ENCODE data around the gene KCNK4. TPM values are rescaled to one million over a fixed set of nuclear protein-coding genes. Genes with fewer than 3 reads are reported as not detected.

Gene KCNK4
- total and polyA plus RNA-seq, 2 of the 13 experiments (the other 11 are each of a cell fraction or from before 2014, with no cell fraction given), result not detected

GRCh38 chr11:64316672-64317324 lies 25.7 kb downstream of the KCNK4 start (continued):
- TF ChIP-seq E2F1 (CRISPR knock-in tag; IDR thresholded peaks at IDR 0.05) (no peak), ZNF530 (CRISPR knock-in tag; IDR thresholded peaks at IDR 0.05; ENCODE audit: low read depth) (no peak), TOPORS (CRISPR knock-in tag; IDR thresholded peaks at IDR 0.05) (no peak), ZNF652 (CRISPR knock-in tag; IDR thresholded peaks at IDR 0.05; ENCODE audit: borderline replicate concordance, low read depth) (no peak), ZNF256 (CRISPR knock-in tag; conservative IDR thresholded peaks at IDR 0.05) (0 out of 2 replicates have a peak, but pooled peaks have one; percentile 40), ZNF572 (CRISPR knock-in tag; IDR thresholded peaks at IDR 0.05) (no peak), CC2D1A (CRISPR knock-in tag; IDR thresholded peaks at IDR 0.05) (no peak), FLYWCH1 (CRISPR knock-in tag; IDR thresholded peaks at IDR 0.05) (no peak), HOXA5 (CRISPR knock-in tag; IDR thresholded peaks at IDR 0.05) (0 out of 2 replicates have a peak, but pooled peaks have one; percentile 11), ZBTB7A (CRISPR knock-in tag; IDR thresholded peaks at IDR 0.05) (no peak), FOSL1 (CRISPR knock-in tag; IDR thresholded peaks at IDR 0.05; ENCODE audit: borderline replicate concordance) (no peak), SPEN (CRISPR knock-in tag; IDR thresholded peaks at IDR 0.05; ENCODE audit: low read depth) (no peak), ZZZ3 (CRISPR knock-in tag; IDR thresholded peaks at IDR 0.05; ENCODE audit: borderline replicate concordance) (no peak), MIER3 (CRISPR knock-in tag; IDR thresholded peaks at IDR 0.05; ENCODE audit: borderline replicate concordance) (no peak), ARID4A (CRISPR knock-in tag; IDR thresholded peaks at IDR 0.05; ENCODE audit: borderline replicate concordance) (no peak; the same call in 1 of the 2 replicates), ZNF282 (IDR thresholded peaks at IDR 0.05; ENCODE audit: partially characterized antibody) (no peak), SALL2 (CRISPR knock-in tag; IDR thresholded peaks at IDR 0.05) (no peak), AHR (CRISPR knock-in tag; IDR thresholded peaks at IDR 0.05) (no peak), CSRNP1 (CRISPR knock-in tag; IDR thresholded peaks at IDR 0.05) (0 out of 2 replicates have a peak, but pooled peaks have one; percentile 2), RNF219 (CRISPR knock-in tag; IDR thresholded peaks at IDR 0.05) (no peak), MAFK (conservative IDR thresholded peaks at IDR 0.05 in 1 of 2, IDR thresholded peaks at IDR 0.05 in 1 of 2; ENCODE audit: low read length in 2 of 2) (no peak), PTBP1 (IDR thresholded peaks at IDR 0.05; ENCODE audit: low read depth, low read length, poor library complexity, severe bottlenecking) (no peak)

Measured in HepG2 (cell line).